DMS153 treated with DMSO at 0.1 percent for 48 hours (cell line): ENCODE data around the gene MICALL2.

Experiments
- DNase-seq: peaks from one replicate; lab custom pipeline; 2025; ENCODE audit not compliant: unreplicated experiment; lab: John Stamatoyannopoulos, UW

Gene MICALL2

DNA sequence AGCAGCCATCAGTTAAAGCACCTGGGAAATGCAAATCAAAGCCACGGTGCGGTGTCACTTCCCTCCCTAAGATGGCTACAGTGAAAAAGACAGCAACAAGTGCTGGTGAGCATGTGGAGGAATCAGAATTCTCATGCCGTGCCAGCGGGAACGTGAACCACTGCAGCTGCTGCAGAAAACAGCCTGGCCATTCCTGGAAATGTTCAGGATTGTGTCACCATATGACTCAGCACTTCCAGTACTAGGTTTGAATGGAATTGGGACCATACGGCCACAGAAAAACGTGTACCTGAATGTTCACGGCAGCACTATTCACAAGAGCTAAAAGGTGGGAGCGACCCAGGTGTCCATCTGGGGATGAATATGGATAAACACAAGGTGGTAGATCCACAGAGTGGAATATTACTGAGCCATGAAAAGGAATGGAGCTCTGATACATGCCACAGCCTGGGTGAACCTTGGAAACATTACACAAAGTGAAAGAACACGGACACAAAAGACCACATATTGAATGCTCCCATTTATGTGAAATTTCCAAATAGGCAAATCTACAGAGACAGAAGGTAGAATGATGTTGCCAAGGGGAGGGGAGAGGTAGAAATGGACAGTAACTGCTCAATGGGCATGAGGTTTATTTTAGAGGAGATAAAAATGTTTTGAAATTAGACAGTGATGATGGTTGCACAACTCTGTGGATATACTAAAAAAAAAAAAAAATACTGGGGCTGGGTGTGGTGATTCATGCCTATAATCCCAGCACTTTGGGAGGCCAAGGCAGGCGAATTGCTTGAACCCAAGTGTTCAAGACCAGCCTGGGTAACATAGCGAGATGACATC, 61.6 kb downstream of the MICALL2 start:
- DNase-seq: no peak

DNA sequence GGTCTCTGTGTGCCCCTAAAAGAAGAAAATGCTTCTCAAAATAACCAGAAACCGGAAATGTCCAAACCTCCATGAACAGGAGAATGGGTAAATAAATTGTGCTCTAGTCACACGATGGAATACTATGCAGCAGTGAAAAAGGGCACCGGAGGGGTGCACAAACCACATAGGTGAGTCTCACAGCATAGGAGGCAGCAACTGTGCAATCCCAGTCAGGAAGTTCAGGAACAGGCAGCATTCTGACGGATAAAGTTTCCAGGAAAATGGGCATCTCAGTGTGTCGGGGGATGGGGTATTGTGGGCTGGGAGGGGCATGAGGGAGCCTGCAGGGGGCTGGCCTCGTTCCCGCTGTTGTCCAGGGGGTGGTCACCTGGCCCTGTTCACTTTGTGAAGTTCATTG, 63.1 kb downstream of the MICALL2 start:
- no peak for DNase-seq

DNA sequence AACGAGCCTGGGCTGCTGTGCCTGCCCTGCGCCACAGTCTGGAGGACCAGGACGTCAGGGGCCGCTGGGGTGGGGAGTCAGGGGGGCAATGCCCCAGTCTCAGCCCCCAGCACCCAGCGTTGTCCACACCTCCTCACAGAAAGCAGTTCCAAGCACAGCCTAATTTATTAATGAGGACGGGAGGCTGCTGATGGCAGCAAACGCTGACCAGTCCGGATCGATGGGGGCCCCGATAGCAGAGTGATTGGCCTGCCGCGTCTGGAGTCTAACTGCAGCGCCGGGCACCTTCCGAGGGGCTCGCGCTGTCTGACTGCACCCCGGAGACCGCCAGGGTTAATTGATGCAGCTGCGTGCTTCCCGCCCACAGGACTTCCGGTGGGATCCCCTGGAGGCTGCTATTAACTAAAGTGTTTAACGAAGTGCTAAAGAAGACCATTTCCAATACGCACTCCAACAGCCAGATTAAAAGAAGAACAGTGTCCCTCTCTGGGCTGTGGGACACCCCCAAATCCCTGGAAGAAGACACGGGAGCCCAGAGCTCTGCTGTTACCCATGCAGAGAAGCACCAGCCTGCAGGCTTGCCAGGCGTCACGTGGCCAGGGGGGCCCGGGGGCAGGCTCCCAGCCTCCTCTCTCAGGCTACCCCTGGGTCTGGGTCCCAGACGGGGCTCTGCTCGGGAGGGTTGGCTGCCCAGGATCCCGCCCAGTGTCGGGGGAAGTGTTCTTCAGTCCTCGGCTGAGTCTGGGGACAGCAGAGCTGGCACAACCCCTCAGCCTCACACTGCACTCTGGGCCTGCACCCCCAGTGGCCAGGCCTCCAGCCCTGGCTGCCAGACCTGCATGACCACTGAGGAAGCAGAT, 63.8 kb downstream of the MICALL2 start:
- no peak for DNase-seq

DNA sequence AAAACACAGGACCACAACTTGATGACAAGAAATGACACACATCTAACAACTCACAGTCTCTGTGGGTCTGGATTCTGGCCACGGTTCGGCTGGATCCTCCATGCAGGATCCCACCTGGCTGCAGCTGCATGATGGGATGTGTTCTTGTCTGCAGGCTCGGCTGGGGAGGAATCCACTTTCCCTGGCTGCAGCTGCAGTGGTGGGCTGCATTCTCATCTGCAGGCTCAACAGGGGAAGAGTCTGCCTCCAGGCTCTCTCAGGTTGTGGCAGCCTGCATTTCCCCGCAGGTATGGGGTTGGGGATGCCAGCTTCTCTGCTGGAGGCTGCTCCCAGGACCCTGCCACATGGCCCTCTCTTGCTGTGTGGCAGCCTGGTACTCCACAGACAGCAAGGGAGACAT, 64.9 kb downstream of the MICALL2 start:
- no peak for DNase-seq

DNA sequence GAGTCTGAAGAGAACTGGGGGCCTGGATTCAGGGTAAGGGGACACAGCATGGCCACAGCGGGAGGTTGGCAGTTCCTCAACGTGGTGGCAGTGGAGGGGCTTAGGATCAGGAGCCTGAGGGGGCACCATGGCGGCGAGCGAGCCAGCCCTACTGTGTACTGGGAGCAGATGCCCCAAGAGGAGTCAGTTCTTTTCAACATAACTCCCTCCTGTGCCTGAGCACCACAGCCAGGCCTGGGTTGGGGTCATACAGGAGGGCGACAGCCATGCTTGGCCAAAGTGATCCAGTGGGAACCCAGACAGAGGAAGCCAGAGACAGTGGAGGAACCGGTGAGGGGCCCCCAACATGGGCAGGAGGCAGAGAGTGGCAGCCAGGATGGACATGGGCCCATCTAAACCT, 65.8 kb downstream of the MICALL2 start:
- no peak for DNase-seq

DNA sequence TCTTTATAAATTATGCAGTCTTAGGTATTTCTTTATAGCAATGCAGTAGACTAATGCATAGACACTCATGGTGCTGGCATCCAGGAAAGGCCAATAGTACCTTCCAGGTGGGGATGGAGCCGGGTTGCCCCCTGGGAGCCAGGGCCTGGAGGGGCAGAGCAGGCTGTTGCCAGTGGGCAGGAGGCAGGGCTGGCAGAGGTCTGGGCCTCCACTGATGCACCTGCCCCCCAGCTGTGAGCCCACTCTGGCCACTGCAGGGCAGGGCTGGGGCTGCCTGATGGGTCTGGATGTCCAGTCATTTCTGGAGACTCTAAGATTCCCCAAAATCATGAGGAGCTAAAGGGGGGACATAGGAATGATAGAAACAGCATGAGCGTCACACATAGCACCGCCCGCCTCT, 66.7 kb downstream of the MICALL2 start:
- DNase-seq: no peak

DNA sequence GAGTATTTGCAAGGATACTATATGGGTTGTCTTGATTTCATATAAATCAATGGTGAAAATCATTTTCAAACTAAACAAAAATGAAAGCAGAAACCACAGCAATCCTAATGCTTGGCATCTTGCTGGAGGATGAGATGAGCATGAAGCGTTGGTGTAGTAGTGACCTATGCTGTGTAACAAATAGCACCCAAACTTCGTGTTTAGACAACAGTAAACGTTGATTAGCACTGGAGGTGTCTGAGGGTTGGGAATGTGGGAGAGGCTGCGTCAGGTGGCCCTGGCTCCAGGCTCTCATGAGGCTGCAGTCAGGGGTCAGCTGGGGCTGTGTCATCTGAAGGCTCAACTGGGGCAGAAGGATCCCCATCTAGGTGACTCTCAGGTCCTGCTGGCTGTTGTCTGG, 67.8 kb downstream of the MICALL2 start:
- no peak for DNase-seq

DNA sequence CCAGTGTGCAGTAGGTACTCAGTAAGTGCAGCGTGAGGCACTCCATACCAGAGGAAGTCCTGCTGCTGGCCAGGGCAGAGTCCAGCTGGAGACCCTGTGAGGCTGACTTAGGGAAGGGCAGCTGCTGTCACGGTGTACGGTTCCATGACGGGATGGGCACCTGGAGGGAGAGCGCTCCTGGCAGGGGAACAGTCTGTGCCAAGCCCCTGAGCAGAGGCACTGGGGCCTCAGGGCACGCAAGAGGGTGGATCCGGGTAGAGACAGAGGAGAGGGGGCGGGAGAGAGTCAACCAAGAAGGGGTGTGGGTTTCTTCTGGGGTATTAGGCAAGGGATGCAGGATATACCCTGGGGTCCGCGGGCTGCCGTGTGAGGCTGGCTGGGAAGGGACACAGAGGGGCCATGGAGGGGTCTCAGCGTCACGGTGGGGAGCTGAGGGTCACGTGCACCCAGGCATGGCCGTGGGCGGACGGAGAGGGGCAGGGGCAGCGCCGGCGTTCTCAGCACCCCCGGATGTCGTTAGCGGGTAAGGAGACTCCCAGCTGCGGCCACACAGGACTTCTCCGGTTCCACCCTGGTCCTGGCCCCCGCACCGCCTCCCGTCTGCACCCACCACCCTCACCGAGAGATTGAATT, 70.5 kb downstream of the MICALL2 start:
- DNase-seq: no peak

DNA sequence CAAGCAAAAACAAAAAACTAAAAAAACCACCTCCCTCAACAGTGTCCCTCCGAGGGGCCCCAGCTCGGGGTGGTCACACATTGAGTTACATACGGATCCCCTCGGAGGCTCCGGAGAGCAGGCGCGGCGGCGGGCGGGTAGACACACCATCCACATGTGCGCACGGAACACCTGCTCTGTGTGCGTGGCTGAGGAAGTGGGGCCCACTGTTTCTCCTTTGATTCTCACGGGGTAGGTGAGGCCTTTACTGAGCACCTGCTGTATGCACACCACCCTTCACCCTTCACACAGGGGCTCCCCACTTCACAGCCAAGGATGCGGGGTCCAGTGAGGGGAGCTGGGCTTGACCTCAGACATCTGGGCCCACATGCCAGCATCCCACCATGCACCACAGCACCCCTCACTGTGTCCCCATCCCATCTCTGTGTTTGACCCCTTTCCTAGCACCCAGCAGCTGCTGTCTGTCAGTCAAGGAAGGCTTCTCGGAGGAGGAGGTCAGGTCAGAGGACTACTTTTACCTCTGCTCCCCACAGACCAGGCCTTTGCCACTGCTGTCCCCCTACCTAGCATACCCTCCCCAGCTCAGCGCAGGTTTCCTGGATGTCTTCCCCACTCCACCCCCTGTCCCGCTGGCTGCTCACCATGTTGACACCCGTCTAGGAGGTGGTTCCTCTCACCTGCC, 71.1 kb downstream of the MICALL2 start:
- DNase-seq: no peak

DNA sequence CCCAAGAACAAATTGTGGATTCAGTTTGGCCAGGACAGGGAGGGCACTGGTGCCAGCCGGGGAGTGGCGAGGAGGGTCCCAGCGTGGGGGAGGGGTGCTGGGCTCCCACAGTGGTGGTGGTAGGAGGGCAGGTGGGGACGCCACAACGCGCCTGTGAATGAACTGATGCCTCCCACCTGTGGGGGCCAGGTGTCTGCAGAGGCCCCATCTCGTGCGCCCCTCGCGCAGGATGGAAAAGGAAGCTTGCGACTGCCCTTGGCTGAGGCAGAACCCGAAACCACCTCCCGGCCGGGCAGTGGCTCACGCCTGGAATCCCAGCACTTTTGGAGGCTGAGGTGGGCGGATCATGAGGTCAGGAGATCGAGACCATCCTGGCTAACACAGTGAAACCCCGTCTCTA, 72.0 kb downstream of the MICALL2 start:
- no peak for DNase-seq

DNA sequence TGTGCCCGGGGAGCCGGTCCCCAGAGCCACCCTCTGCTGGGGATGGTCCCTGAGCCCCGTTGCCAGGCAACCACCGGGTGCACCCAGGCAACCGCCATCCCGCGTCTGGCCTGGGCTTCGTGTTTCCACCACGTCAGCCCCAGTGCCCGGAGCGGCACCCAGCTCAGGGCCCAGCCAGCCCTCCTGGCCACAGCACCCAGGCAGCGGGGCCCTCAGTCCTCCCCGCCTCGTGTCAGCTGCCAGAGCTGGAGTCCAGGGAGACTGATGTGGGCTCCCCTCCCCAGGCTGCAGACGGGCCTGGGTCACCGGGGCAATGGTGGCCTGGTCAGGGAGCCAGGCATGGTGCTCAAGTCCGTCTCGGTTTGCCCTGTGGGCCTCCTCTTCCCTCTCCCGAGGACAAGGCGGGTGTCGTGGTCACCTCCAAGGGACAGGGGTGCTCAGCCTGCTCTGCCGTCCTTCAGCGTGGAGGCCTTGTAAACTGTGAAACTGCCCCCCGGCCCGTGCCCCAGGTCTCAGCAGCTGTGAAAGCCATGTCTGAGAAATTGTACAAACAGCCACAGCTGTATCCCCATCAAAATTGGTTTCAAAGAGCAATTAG, 72.5 kb downstream of the MICALL2 start:
- no peak for DNase-seq

DNA sequence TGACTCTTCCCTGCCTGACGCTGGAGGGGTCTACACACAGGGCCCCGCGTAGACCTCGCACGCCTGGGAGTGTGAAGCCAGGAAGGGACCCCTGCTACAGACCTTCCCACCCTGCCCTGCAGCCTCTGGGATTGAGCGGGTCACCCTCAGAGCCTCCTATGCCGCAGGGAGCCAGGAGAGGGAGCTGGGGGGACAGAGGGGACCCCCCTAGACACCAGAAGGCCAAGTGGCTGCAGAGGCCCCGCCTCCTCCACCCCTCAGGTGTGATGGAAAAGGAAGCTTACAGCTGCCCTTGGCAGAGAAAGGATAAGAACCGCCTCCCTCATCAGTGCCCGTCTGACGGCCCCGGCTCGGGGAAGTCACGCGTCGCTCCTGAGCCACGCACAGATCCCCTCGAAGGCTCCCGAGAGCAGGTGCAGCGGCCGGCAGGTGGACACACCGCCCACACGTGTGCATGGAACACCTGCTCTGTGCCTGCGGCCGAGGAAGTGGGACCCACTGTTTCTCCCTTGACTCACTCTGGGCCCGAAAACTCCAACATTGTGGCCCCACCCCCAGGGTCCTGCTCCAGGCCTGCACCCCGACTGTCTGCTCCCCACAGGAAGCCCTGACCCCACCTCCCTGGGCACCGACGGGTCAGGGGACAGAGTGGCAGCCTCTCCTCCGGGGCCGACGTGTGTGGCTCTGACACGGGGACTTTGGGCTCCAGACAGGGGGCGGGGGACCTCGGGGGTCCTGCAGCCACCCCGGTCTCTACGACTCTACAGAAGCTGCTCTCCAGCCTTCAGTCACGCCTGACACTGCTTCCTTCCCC, 73.3 kb downstream of the MICALL2 start:
- DNase-seq: no peak

DNA sequence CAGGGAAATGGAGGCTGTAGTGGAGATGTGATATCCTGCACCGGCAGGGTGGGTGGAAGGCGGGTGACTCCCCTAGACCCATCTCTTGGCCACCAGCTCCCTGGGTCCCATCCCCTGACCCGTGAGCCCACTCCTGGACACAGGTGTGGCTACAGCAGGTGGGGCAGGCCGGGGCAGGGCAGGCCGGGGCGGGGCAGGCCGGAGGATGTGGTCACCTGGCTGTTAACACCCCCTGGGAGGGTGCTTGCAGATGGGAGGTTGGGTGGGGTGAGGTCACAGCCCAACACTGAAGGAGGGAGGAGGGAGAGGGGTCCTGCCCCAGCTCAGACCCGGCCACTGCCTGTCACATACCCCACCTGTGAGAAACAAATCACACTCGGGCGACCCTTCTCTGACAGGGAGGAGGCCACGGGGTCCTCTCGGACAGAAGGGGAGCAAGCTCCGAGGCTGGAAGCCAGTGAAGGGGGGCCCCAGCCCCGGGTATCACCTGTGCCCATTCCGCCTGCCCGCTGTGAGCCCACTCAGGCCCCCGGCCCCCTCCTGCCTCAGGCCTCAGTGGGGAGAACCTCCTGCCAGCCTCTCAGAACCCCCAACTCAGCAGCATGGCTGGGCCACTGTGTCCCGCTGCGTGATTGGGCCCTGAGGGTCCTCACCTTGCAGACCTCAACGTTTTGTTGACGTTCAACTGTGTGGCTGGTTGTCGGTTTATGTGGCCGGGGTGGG, 74.0 kb downstream of the MICALL2 start:
- no peak for DNase-seq
